Sigmoid colon (tissue), 7 donors: Measurements from ENCODE around the gene GNAI3. TPM values are rescaled to one million over a fixed set of nuclear protein-coding genes. Genes with fewer than 3 reads are reported as not detected.

Experiments used
- DNase-seq: peaks from one replicate; pipeline ENCODE4 v3.0.0-alpha.2; 2019
- H3K27ac ChIP-seq, 4 donors: fragments of 200-600 bp; sonication (generic); one replicate each; pipeline ENCODE4 v1.5.1; 2016 to 2019; ENCODE audit warnings: mild to moderate bottlenecking in 1 of 4
- H3K27me3 ChIP-seq, 3 donors: fragments of 200-600 bp; sonication (generic); one replicate each; pipeline ENCODE4 v1.5.1; 2019; ENCODE audit warnings: mild to moderate bottlenecking in 1 of 3
- H3K36me3 ChIP-seq, 4 donors: fragments of 200-600 bp; sonication (generic); one replicate each; pipeline ENCODE4 v1.5.1; 2016 to 2019
- H3K4me1 ChIP-seq, 4 donors: fragments of 200-600 bp; sonication (generic); one replicate each; pipeline ENCODE4 v1.5.1; 2017 to 2019
- H3K4me3 ChIP-seq, 4 donors: fragments of 200-600 bp; sonication (generic); one replicate each; pipeline ENCODE4 v1.5.1; 2017 to 2019; ENCODE audit warnings: mild to moderate bottlenecking in 2 of 4, moderate library complexity in 1 of 4
- H3K9me3 ChIP-seq, 4 donors: fragments of 200-600 bp in 3 of 4; sonication (generic) in 3 of 4; one replicate each; pipeline versions ENCODE4 v1.5.1 to v1.6.1; 2013 to 2019
- CTCF ChIP-seq, 4 experiments: fragments of 450-650 bp in 3 of 4; fragments of 200-600 bp in 1 of 4; IDR thresholded peaks; one replicate each; pipeline ENCODE4 v1.5.1; 2016 to 2019; ENCODE audit warnings: antibody characterized with exemption in 4 of 4, mild to moderate bottlenecking in 3 of 4, moderate library complexity in 2 of 4
- POLR2AphosphoS5 ChIP-seq, 4 donors: sonication (generic); formaldehyde crosslinking; IDR thresholded peaks; one replicate each; pipeline ENCODE4 v1.6.1; 2017; ENCODE audit warnings: antibody characterized with exemption in 4 of 4
- WGBS, 2 donors: extraction: QIAGEN DNeasy Blood & Tissue Kit; methylation state at CpG; one replicate each; pipeline ENCODE4 v1.1.7; 2013; 5-methylcytosine and 5-hydroxymethylcytosine counted together
- intact Hi-C: fragments of 100-400 bp; cut with DNase I; formaldehyde crosslinking; loops from one replicate; pipeline ENCODE4 v1.15.1; 2023
- polyA plus RNA-seq, 3 donors: library from polyadenylated mRNA; stranded (reverse); fragments of 200-250 nt; gene quantifications; one replicate each; pipeline ENCODE4 v1.2.3, GENCODE V29; 2013
- small RNA-seq, 3 donors: library from RNA; depleted of rRNA; stranded (forward); fragments of <200 nt; gene quantifications; one replicate each; pipeline ENCODE3, GENCODE V24; 2016
- total RNA-seq, 4 donors: library from RNA; depleted of rRNA; stranded (reverse); fragments of >200 nt; gene quantifications; one replicate each; pipeline ENCODE4 v1.1.0, GENCODE V29; 2016
- donor health status: healthy with polysubstance abuse.
- donor health status: Bipolar disorder and iron deficiency.
- donor health status: healthy.

The GNAI3 gene
- total and polyA plus RNA-seq, 7 donors = 4.2 to 6.4 (median 5.7) TPM

GRCh38 chr1:109667452-109668122 lies 119.2 kb downstream of the GNAI3 start, which contains the start of gene GSTM2:
Gene GSTM2, plus strand, starts transcription at chr1:109668057. Its CDS starts 59 bp downstream, at chr1:109668116.
- Histone ChIP-seq H3K27me3 (no peaks in the 10 kb centered on the region), H3K4me1 (peaks cover 0 to 19% (median 9%) of the 10 kb centered on the region in 4 donors), H3K36me3 (peaks cover 0 to 15% (median 5%) of the 10 kb centered on the region in 4 donors), H3K27ac (peak within 1 kb of the TSS; percentile 48 to 78 (median 70)), H3K4me3 (peak within 1 kb of the TSS; percentile 55 to 66 (median 62)), H3K9me3 (no peaks in the 10 kb centered on the region)
- TF ChIP-seq CTCF (IDR thresholded peaks at IDR 0.05) (no peak), POLR2AphosphoS5 (IDR thresholded peaks at IDR 0.05) (peak; percentile 47 to 87 (median 58))
- WGBS, 2 donors = 12 to 13% methylated on average over 22 of the region's 22 CpGs
- intact Hi-C loops = loop anchor here (5.0 kb wide), 2 partner anchors 60 to 75 kb away; partner anchors contain the start of gene GSTM3
- DNase-seq = peak; percentile 97

Small RNA genes lying within 50 kb of the gene (small RNA-seq; reads per million reads assigned to genes)
- 0 reads per million in 3 donors for gene RNU6V

Other genes starting within 250 kb of the GNAI3 start
- gene MYBPHL, start 241.6 kb upstream of the GNAI3 start, total RNA-seq = not detected
- gene MYBPHL, start 241.6 kb upstream of the GNAI3 start, polyA plus RNA-seq = not detected
- gene SORT1, start 150.7 kb upstream of the GNAI3 start, total RNA-seq = 10 to 100 TPM; 33.4 to 55.1 (median 47.2) TPM
- 10 to 100 TPM in 1 of 3 donors, 1 to 10 TPM in 2; 7.2 to 37.0 (median 8.6) TPM for gene SORT1, start 150.7 kb upstream of the GNAI3 start, polyA plus RNA-seq
- gene PSMA5, start 122.2 kb upstream of the GNAI3 start, total RNA-seq = 10 to 100 TPM; 18.8 to 57.6 (median 25.8) TPM
- 100 to 1,000 TPM in 1 of 3 donors, 10 to 100 TPM in 2; 89.5 to 113 (median 94.9) TPM for gene PSMA5, start 122.2 kb upstream of the GNAI3 start, polyA plus RNA-seq
- gene SYPL2, start 82.1 kb upstream of the GNAI3 start, total RNA-seq = 1 to 10 TPM; 2.1 to 6.9 (median 3.2) TPM
- under 1 TPM in 2 of 3 donors, not detected in 1; under 0.01 to 0.58 TPM for gene SYPL2, start 82.1 kb upstream of the GNAI3 start, polyA plus RNA-seq
- 10 to 100 TPM in 1 of 4 donors, 1 to 10 TPM in 3; 2.0 to 12.2 (median 3.1) TPM for gene ATXN7L2, start 64.7 kb upstream of the GNAI3 start, total RNA-seq
- gene ATXN7L2, start 64.7 kb upstream of the GNAI3 start, polyA plus RNA-seq = 1 to 10 TPM; 1.8 to 5.7 (median 2.1) TPM
- 1 to 10 TPM; 4.2 to 7.6 (median 5.4) TPM for gene CYB561D1, start 54.5 kb upstream of the GNAI3 start, total RNA-seq
- gene CYB561D1, start 54.5 kb upstream of the GNAI3 start, polyA plus RNA-seq = 10 to 100 TPM in 1 of 3 donors, 1 to 10 TPM in 2; 1.8 to 12.5 (median 3.9) TPM
- gene AMIGO1, start 38.9 kb upstream of the GNAI3 start, total RNA-seq = 10 to 100 TPM in 1 of 4 donors, 1 to 10 TPM in 3; 6.4 to 12.1 (median 8.8) TPM
- gene AMIGO1, start 38.9 kb upstream of the GNAI3 start, polyA plus RNA-seq = 1 to 10 TPM in 1 of 3 donors, under 1 TPM in 2; 0.60 to 2.8 (median 0.69) TPM
- gene GPR61, start 8.7 kb upstream of the GNAI3 start, total RNA-seq = 1 to 10 TPM in 1 of 4 donors, under 1 TPM in 1, not detected in 2; 0.36 to 2.2 TPM
- under 1 TPM in 1 of 3 donors, not detected in 2; 0.07 TPM for gene GPR61, start 8.7 kb upstream of the GNAI3 start, polyA plus RNA-seq
- gene GNAT2, start 71.0 kb downstream of the GNAI3 start, total RNA-seq = not detected
- under 1 TPM in 1 of 3 donors, not detected in 2; 0.10 TPM for gene GNAT2, start 71.0 kb downstream of the GNAI3 start, polyA plus RNA-seq
- gene AMPD2, start 71.2 kb downstream of the GNAI3 start, total RNA-seq = 10 to 100 TPM; 19.9 to 47.5 (median 29.4) TPM
- gene AMPD2, start 71.2 kb downstream of the GNAI3 start, polyA plus RNA-seq = 10 to 100 TPM in 1 of 3 donors, 1 to 10 TPM in 2; 6.5 to 31.3 (median 6.6) TPM
- gene GSTM4, start 107.5 kb downstream of the GNAI3 start, total RNA-seq = 10 to 100 TPM; 31.4 to 73.1 (median 44.8) TPM
- 10 to 100 TPM; 47.0 to 69.4 (median 52.3) TPM for gene GSTM4, start 107.5 kb downstream of the GNAI3 start, polyA plus RNA-seq
- gene GSTM2, start 119.4 kb downstream of the GNAI3 start, total RNA-seq = 100 to 1,000 TPM in 1 of 4 donors, 10 to 100 TPM in 3; 42.5 to 139 (median 60.5) TPM
- gene GSTM2, start 119.4 kb downstream of the GNAI3 start, polyA plus RNA-seq = 10 to 100 TPM in 2 of 3 donors, 1 to 10 TPM in 1; 4.9 to 22.3 (median 12.6) TPM
- gene GSTM1, start 139.2 kb downstream of the GNAI3 start, total RNA-seq = 10 to 100 TPM in 1 of 4 donors, not detected in 3; 12.7 TPM
- gene GSTM1, start 139.2 kb downstream of the GNAI3 start, polyA plus RNA-seq = 10 to 100 TPM in 2 of 3 donors, under 1 TPM in 1; 0.39 to 27.6 (median 21.3) TPM
- gene GSTM5, start 163.6 kb downstream of the GNAI3 start, total RNA-seq = 1 to 10 TPM; 2.7 to 8.0 (median 3.5) TPM
- gene GSTM5, start 163.6 kb downstream of the GNAI3 start, polyA plus RNA-seq = 10 to 100 TPM in 1 of 3 donors, 1 to 10 TPM in 2; 2.5 to 11.4 (median 2.7) TPM
- gene GSTM3, start 192.4 kb downstream of the GNAI3 start, total RNA-seq = 100 to 1,000 TPM in 3 of 4 donors, 10 to 100 TPM in 1; 61.1 to 143 (median 122) TPM
- gene GSTM3, start 192.4 kb downstream of the GNAI3 start, polyA plus RNA-seq = 10 to 100 TPM; 21.6 to 64.3 (median 40.2) TPM
- 1 to 10 TPM in 2 of 4 donors, not detected in 2; 1.1 to 1.4 TPM for gene EPS8L3, start 215.3 kb downstream of the GNAI3 start, total RNA-seq
- gene EPS8L3, start 215.3 kb downstream of the GNAI3 start, polyA plus RNA-seq = 100 to 1,000 TPM in 1 of 3 donors, 10 to 100 TPM in 2; 81.7 to 212 (median 84.4) TPM